Esophagus squamous epithelium (tissue), 4 donors: Measurements from ENCODE around the gene TRPT1.

Experiments used
- POLR2A ChIP-seq, 4 donors: fragments of 450-650 bp; IDR thresholded peaks; one replicate each; pipeline ENCODE4 v1.6.1; 2017; ENCODE audit warnings: antibody characterized with exemption in 4 of 4, mild to moderate bottlenecking in 4 of 4, moderate library complexity in 3 of 4
- TF ChIP-seq, protein P1 (sequence below), 6 experiments: fragments of 450-650 bp in 4 of 6; fragments of 200-600 bp in 2 of 6; sonication (generic) in 2 of 6; IDR thresholded peaks; one replicate each; pipeline ENCODE4 v1.5.1; 2016 to 2019; ENCODE audit warnings: antibody characterized with exemption in 6 of 6, mild to moderate bottlenecking in 4 of 6, moderate library complexity in 4 of 6

DNA sequence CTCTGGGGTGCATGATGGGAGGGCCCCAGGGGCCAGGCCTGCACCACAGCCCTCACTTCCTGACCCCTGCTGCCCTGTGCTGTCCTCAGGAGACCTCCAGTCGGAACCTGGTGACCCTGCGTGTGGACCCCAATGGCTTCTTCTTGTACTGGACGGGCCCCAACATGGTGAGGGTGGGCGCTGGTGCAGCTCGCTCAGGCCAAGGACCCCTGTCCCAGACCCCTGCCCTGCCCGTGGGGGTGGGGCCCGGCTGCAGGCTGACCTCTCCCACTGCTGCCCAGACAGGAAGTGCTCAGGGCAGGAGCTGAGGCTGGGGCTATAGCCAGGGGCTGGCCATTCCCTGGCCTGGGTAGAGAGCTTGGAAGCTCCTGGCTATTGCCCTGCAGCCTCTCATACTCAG, 28.3 kb upstream of the TRPT1 start:
- TF ChIP-seq, protein P1, sequence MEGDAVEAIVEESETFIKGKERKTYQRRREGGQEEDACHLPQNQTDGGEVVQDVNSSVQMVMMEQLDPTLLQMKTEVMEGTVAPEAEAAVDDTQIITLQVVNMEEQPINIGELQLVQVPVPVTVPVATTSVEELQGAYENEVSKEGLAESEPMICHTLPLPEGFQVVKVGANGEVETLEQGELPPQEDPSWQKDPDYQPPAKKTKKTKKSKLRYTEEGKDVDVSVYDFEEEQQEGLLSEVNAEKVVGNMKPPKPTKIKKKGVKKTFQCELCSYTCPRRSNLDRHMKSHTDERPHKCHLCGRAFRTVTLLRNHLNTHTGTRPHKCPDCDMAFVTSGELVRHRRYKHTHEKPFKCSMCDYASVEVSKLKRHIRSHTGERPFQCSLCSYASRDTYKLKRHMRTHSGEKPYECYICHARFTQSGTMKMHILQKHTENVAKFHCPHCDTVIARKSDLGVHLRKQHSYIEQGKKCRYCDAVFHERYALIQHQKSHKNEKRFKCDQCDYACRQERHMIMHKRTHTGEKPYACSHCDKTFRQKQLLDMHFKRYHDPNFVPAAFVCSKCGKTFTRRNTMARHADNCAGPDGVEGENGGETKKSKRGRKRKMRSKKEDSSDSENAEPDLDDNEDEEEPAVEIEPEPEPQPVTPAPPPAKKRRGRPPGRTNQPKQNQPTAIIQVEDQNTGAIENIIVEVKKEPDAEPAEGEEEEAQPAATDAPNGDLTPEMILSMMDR (IDR thresholded peaks at IDR 0.05), result no peak
- no peak for TF ChIP-seq POLR2A (IDR thresholded peaks at IDR 0.05)
